OCI-LY7 (cell line): ENCODE measurements around the gene CCDC174. TPM values are rescaled to one million over a fixed set of nuclear protein-coding genes. Genes with fewer than 3 reads are reported as not detected.
"Not testable (repeated sequence)": the region's sequence is repeated elsewhere in the genome, so short reads cannot be mapped to it uniquely, and the experiment has no call there.

Experiments
- BruUV-seq: library from RNA; stranded (reverse); fragments of 400-500 nt; replicated peaks from 2 replicates; lab custom pipeline; 2021; lab: Mats Ljungman, UMichigan
- CTCF ChIA-PET: fragments of 300-600 bp; sonication (Branson Sonifier 250); formaldehyde crosslinking; loops from one replicate; lab custom pipeline; 2022; ENCODE audit warnings: antibody characterized with exemption; ENCODE audit not compliant: unreplicated experiment; lab: Charles Lee
- POLR2A ChIA-PET: fragments of 300-600 bp; sonication (Branson Sonifier 250); formaldehyde crosslinking; loops from one replicate; lab custom pipeline; 2022; ENCODE audit warnings: antibody characterized with exemption; lab: Charles Lee
- DNase-seq: peaks from one replicate; pipeline ENCODE4 v3.0.0-alpha.2; 2015; ENCODE audit warnings: low spot score
- H2AFZ ChIP-seq: fragments of 200-600 bp; sonication (generic), shearing (Covaris generic); 2 replicates; pipeline ENCODE4 v1.6.1; 2014; ENCODE audit warnings: mild to moderate bottlenecking, antibody characterized with exemption, low read length, moderate library complexity
- H3K27ac ChIP-seq: fragments of 200-600 bp; sonication (generic); 2 replicates; pipeline ENCODE4 v1.5.1; 2014; ENCODE audit warnings: mixed run types, low read depth, mild to moderate bottlenecking, moderate library complexity, low read length, inconsistent platforms; ENCODE audit not compliant: poor library complexity, severe bottlenecking
- H3K36me3 ChIP-seq: fragments of 200-600 bp; sonication (generic); 2 replicates; pipeline ENCODE4 v1.6.1; 2014; ENCODE audit warnings: mild to moderate bottlenecking, antibody characterized with exemption, low read length, moderate library complexity, mixed read lengths; ENCODE audit not compliant: insufficient read depth
- H3K4me1 ChIP-seq: fragments of 200-600 bp; sonication (generic); 2 replicates; pipeline ENCODE4 v1.5.1; 2014; ENCODE audit warnings: mild to moderate bottlenecking, low read length; ENCODE audit not compliant: insufficient read depth, poor library complexity, severe bottlenecking
- H3K4me2 ChIP-seq: fragments of 200-600 bp; sonication (generic); 2 replicates; pipeline ENCODE4 v1.6.1; 2014; ENCODE audit warnings: mild to moderate bottlenecking, low read length
- H3K4me3 ChIP-seq: fragments of 200-600 bp; sonication (generic); 2 replicates; pipeline ENCODE4 v1.5.1; 2014; ENCODE audit warnings: mild to moderate bottlenecking, low read depth, low read length; ENCODE audit not compliant: poor library complexity, severe bottlenecking
- H3K79me2 ChIP-seq: fragments of 200-600 bp; sonication (generic); 2 replicates; pipeline ENCODE4 v1.6.1; 2016; ENCODE audit warnings: low read depth, mild to moderate bottlenecking, low read length, moderate library complexity, mixed read lengths; ENCODE audit not compliant: insufficient read depth
- H3K9me2 ChIP-seq: fragments of 200-600 bp; sonication (generic); 2 replicates; pipeline ENCODE4 v1.6.1; 2016; ENCODE audit warnings: mild to moderate bottlenecking, low read length, mixed read lengths; ENCODE audit not compliant: insufficient read depth
- H3K9me3 ChIP-seq: fragments of 200-600 bp; sonication (generic); 2 replicates; pipeline ENCODE4 v1.6.1; 2014; ENCODE audit warnings: mild to moderate bottlenecking, mixed run types, low read length, mixed read lengths
- H4K20me1 ChIP-seq: fragments of 200-600 bp; sonication (generic); 2 replicates; pipeline ENCODE4 v1.6.1; 2014; ENCODE audit warnings: mild to moderate bottlenecking, antibody characterized with exemption, low read length, moderate library complexity, mixed read lengths; ENCODE audit not compliant: insufficient read depth
- CTCF ChIP-seq: fragments of 200-600 bp; sonication (generic); conservative IDR thresholded peaks from 2 replicates; pipeline ENCODE4 v1.5.1; 2014; ENCODE audit warnings: mild to moderate bottlenecking, antibody characterized with exemption, low read length, moderate library complexity, mixed read lengths
- EZH2phosphoT487 ChIP-seq: fragments of 200-600 bp; sonication (generic); IDR thresholded peaks from 2 replicates; pipeline ENCODE4 v1.6.1; 2018; ENCODE audit warnings: low read depth, borderline replicate concordance, mild to moderate bottlenecking, mixed run types, antibody characterized with exemption, low read length, moderate library complexity, mixed read lengths
- intact Hi-C: fragments of 100-400 bp; cut with micrococcal nuclease; formaldehyde crosslinking; loops from one replicate; pipeline ENCODE4 v1.10.0; 2022; ENCODE audit not compliant: unreplicated experiment
- total RNA-seq, 2 experiments: library from RNA; depleted of rRNA in 1 of 2; stranded (reverse); fragments of >200 nt in 1 of 2; shearing (Covaris generic) in 1 of 2; gene quantifications; 2 replicates each; pipeline ENCODE4 v1.2.3, GENCODE V29; 2014 to 2022

Gene CCDC174
- total RNA-seq, 2 experiments from 2014 or later: 11.2 to 22.7 TPM

DNA sequence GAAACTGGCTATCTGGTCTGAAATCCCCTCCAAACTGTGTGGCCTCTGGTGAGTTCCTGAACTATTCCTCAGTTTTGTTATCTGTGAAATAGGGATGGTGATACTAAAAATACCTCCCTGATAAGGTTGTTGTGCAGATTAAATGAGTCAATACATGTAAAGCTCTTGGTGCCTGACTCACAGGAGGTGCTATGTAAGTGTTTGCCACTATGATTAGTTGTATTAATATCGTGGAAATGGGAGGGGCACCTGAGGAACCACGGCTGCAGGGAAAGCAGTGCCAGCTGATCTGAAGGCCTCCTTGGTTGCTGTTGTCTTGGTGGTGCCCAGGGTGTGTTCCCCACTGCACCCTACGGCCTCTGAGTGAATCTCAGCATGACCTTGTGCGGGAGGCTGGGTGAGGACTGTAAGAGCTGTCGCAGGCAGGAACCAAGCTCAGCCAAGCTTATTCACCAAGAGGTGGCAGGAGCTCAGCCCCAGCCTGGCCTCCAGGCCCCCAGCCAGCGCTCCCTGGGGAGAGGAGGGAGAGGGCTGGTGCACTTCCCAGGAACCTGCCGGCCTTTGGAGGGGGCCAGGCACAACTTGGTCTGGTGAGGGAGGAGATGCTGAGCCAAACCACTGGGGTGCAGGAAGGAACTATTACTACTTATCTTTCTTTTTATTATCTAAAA lies 44.8 kb upstream of the CCDC174 start:
- BruUV-seq: no TSS peak
- no peaks in the 10 kb centered on the region for H3K79me2 ChIP-seq
- DNase-seq: no peak
- H3K4me1 ChIP-seq: no peaks in the 10 kb centered on the region
- H4K20me1 ChIP-seq: no peaks in the 10 kb centered on the region
- POLR2A ChIA-PET: no interaction called here
- TF ChIP-seq CTCF (no peak), EZH2phosphoT487 (no peak)
- CTCF ChIA-PET: interaction anchor here (0.6 kb wide), 1 partner anchor 161 kb away, joined by 4 read pairs; no protein-coding TSS in a partner anchor
- no peak overlapping the region for H2AFZ ChIP-seq
- intact Hi-C loops: no loop called here
- no peak overlapping the region for H3K27ac ChIP-seq
- H3K4me2 ChIP-seq: no peak overlapping the region
- H3K9me2 ChIP-seq: no peaks in the 10 kb centered on the region
- no peaks in the 10 kb centered on the region for H3K9me3 ChIP-seq
- no peak overlapping the region for H3K4me3 ChIP-seq
- no peaks in the 10 kb centered on the region for H3K36me3 ChIP-seq

DNA sequence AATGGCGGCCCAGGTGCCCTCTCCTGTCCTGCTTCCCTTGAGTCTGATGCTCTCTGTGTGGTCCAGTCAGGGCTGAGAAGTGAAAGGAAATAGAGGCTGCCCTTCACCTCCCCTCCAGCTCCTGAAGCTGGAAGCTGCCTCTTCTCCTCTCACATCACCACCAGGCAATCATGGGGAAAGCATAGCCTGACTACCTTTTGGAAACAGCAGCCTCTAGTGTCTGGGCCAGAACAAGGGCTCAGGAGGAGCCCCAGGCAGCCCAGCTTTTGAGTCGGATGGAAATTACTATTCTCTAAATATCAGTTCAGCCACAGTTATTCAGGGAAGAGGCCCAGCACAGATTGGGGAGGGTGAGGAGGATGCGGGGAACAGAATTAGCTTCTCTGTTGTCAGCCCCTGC lies 43.3 kb upstream of the CCDC174 start:
- TF ChIP-seq EZH2phosphoT487 (no peak), CTCF (0 out of 2 replicates have a peak, but pooled peaks have one; percentile 16)
- no peaks in the 10 kb centered on the region for H3K79me2 ChIP-seq
- H3K4me2 ChIP-seq: no peak overlapping the region
- no peaks in the 10 kb centered on the region for H3K4me1 ChIP-seq
- H2AFZ ChIP-seq: no peak overlapping the region
- H3K9me2 ChIP-seq: no peaks in the 10 kb centered on the region
- ChIA-PET POLR2A (no interaction called here), CTCF (no interaction called here)
- intact Hi-C loops: no loop called here
- no peaks in the 10 kb centered on the region for H3K9me3 ChIP-seq
- H3K27ac ChIP-seq: no peak overlapping the region
- no peaks in the 10 kb centered on the region for H4K20me1 ChIP-seq
- no peaks in the 10 kb centered on the region for H3K36me3 ChIP-seq
- BruUV-seq: no TSS peak
- H3K4me3 ChIP-seq: no peak overlapping the region
- no peak for DNase-seq

- POLR2A ChIA-PET, DNase-seq, CTCF ChIA-PET: not testable (repeated sequence)
Measured at GRCh38 chr3:14609058-14609457, 42.5 kb upstream of the CCDC174 start.

More at GRCh38 chr3:14609058-14609457, 42.5 kb upstream of the CCDC174 start:
- H4K20me1 ChIP-seq, H3K4me1 ChIP-seq, H3K9me2 ChIP-seq, H3K36me3 ChIP-seq, H3K4me2 ChIP-seq, intact Hi-C loops, H3K9me3 ChIP-seq, H2AFZ ChIP-seq, H3K4me3 ChIP-seq, H3K27ac ChIP-seq, H3K79me2 ChIP-seq, BruUV-seq: not testable (repeated sequence)
